Cardiac fibroblast (primary cell): ENCODE results near the gene TPM2.

Experiments
- DNase-seq, 2 donors: peaks; one replicate each; pipeline versions ENCODE4 v3.0.0 to v3.0.0-alpha.2; 2010; ENCODE audit warnings: low read depth in 2 of 2
- H3K4me3 ChIP-seq, 2 donors: replicated peaks in 1 of 2; 1 replicate in 1 of 2; 2 replicates in 1 of 2; pipeline ENCODE4 v1.5.1; 2011; ENCODE audit warnings: low read depth in 2 of 2, low read length in 2 of 2, mild to moderate bottlenecking in 2 of 2, moderate library complexity in 1 of 2
- TF ChIP-seq, protein P1 (sequence below): IDR thresholded peaks from one replicate; pipeline ENCODE4 v1.5.1; 2011; ENCODE audit warnings: low read depth, mild to moderate bottlenecking, low read length, inconsistent platforms

The TPM2 gene

GRCh38 chr9:35732800-35733541 lies 43.2 kb upstream of the TPM2 start:
- DNase-seq, result peak; percentile 58 to 68
- TF ChIP-seq, protein P1, sequence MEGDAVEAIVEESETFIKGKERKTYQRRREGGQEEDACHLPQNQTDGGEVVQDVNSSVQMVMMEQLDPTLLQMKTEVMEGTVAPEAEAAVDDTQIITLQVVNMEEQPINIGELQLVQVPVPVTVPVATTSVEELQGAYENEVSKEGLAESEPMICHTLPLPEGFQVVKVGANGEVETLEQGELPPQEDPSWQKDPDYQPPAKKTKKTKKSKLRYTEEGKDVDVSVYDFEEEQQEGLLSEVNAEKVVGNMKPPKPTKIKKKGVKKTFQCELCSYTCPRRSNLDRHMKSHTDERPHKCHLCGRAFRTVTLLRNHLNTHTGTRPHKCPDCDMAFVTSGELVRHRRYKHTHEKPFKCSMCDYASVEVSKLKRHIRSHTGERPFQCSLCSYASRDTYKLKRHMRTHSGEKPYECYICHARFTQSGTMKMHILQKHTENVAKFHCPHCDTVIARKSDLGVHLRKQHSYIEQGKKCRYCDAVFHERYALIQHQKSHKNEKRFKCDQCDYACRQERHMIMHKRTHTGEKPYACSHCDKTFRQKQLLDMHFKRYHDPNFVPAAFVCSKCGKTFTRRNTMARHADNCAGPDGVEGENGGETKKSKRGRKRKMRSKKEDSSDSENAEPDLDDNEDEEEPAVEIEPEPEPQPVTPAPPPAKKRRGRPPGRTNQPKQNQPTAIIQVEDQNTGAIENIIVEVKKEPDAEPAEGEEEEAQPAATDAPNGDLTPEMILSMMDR, result no peak
- H3K4me3 ChIP-seq, result peak overlapping the region; percentile 86 to 87

GRCh38 chr9:35732185-35732799 lies 42.6 kb upstream of the TPM2 start, which contains the start of the genes CREB3 and TLN1:
TSS of gene CREB3 (plus strand) at chr9:35732666. CDS start at chr9:35732773, 107 bp downstream.
TSS of gene TLN1 (minus strand) at chr9:35732195. CDS start at chr9:35725694, 6,501 bp downstream.
- TF ChIP-seq, protein P1, result no peak
- peak within 1 kb of the TSS; percentile 86 to 87 for H3K4me3 ChIP-seq
- peak; percentile 99 to 100 for DNase-seq

- peak overlapping the region; percentile 86 to 87 for H3K4me3 ChIP-seq
- DNase-seq, result no peak
- TF ChIP-seq, protein P1, result no peak
Measured at GRCh38 chr9:35731415-35732184, 41.9 kb upstream of the TPM2 start.

GRCh38 chr9:35730486-35730854 lies 40.7 kb upstream of the TPM2 start:
- peak overlapping the region; percentile 86 to 87 for H3K4me3 ChIP-seq
- TF ChIP-seq, protein P1, result no peak
- DNase-seq, result peak in 1 of 2 donors; percentile 15

- DNase-seq, result peak; percentile 84 to 89
- peak overlapping the region; percentile 86 to 87 for H3K4me3 ChIP-seq
- TF ChIP-seq, protein P1, result peak; percentile 68
Measured at GRCh38 chr9:35729700-35730485, 40.2 kb upstream of the TPM2 start.

- peak overlapping the region; percentile 86 to 87 for H3K4me3 ChIP-seq
- TF ChIP-seq, protein P1, result no peak
- DNase-seq, result peak in 1 of 2 donors; percentile 32
Measured at GRCh38 chr9:35729101-35729500, 39.4 kb upstream of the TPM2 start.
